ENCODE measurements around the gene LPGAT1. TPM values are rescaled to one million over a fixed set of nuclear protein-coding genes. Genes with fewer than 3 reads are reported as not detected.
"Not testable (repeated sequence)": the region's sequence is repeated elsewhere in the genome, so short reads cannot be mapped to it uniquely, and the experiment has no call there.

Gene LPGAT1, protein sequence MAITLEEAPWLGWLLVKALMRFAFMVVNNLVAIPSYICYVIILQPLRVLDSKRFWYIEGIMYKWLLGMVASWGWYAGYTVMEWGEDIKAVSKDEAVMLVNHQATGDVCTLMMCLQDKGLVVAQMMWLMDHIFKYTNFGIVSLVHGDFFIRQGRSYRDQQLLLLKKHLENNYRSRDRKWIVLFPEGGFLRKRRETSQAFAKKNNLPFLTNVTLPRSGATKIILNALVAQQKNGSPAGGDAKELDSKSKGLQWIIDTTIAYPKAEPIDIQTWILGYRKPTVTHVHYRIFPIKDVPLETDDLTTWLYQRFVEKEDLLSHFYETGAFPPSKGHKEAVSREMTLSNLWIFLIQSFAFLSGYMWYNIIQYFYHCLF
- 31.6 and 37.5 TPM in 2 replicates for total RNA-seq

DNA sequence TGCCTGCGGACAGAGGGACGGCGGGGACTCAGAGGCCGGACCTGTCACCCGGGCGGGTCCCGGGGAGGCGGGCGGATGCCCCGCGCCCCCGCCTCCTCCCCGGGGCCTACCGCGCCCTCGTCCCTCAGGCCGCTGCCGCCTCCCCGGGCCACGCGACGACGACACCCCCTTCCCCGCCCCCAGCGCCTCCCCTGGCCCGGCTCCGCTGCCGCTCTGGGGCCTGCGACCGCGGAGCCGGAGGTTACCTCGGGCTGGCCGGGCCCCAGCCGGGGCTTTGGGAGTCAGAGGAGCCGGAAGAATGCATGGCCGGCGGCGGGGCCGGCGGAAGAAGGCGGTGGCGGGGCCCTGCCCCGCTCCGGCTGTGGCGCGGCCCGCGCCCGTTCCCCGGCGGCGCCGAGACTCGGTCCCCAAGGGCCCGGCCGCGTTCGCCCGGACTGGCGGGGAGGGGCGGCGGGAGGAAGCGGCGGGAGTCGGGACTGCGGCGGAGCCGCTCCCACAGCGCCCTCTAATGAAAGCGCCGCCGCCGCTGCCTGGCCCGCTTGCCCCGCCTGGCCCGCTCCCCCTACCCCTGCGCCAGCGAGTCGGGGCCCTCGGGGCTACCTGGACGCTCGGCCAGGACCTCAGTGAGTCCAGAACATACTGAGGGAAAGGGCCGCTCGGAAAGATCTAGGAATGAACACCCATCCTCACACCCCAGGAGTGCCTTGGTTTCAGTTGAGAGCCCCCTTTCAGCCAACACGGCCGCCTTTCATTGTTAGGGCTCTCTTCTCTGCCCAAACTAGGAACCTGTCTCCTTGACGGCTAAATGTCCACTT, at the start of gene LPGAT1:
TSS of gene LPGAT1 (minus strand) at position 436 of the 815 bp plus-strand sequence. CDS start 1,467 bp downstream, outside the sequence.
- peak; percentile 71 to 80 for DNase-seq (ENCODE audit: low read depth in 2 of 2)

DNA sequence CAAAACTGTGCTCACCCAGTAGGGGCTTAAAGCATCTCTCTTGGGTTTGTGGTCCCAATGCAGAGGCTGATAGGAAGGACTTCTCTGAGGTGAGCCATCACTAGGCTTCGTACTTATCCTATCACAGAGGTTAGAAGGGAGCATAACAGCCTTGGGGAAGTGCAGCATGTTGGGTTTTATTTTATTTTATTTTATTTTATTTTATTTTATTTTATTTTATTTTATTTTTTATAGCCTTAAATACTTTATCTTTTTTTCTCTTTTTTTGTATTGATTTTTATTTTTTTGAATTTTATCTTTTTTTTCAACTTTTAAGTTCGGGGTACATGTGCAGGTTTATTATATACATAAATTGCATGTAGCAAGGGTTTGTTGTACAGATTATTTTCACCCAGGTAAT, 48.9 kb upstream of the LPGAT1 start:
- no peak for DNase-seq (ENCODE audit: low read depth in 2 of 2)

DNA sequence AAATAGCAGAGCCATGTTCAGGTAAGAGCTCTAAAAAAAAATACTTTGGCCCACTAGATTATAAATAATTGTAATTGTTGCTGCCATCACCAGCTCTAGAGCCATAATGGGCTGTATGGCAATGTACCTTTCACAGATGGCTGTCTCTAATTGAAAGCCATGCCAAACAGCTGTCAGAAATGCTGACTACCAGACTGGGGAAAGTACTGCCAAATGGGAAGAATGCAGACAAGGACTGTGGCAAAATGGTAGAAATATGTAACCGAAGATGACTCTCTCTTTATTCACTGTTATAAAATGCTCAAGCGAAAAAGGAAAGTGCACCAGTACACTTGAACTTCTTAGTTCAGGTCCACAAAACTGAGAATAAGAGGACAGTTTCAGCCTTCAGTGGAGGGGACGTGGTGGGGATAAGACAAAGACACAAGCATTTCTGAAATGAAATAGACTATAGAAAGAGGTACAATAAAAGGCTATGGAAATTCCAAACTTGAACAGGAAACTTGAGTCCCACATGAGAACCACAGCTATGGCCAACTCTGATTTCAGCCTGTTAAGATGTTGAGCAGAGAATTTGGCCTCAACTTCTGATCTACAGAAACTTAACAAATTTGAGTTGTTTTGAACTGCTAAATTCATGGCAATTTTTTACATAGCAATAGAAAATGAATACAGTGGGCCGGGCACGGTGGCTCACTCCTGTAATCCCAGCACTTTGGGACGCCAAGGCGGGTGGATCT, 46.5 kb upstream of the LPGAT1 start:
- DNase-seq (ENCODE audit: low read depth in 2 of 2) = no peak

DNA sequence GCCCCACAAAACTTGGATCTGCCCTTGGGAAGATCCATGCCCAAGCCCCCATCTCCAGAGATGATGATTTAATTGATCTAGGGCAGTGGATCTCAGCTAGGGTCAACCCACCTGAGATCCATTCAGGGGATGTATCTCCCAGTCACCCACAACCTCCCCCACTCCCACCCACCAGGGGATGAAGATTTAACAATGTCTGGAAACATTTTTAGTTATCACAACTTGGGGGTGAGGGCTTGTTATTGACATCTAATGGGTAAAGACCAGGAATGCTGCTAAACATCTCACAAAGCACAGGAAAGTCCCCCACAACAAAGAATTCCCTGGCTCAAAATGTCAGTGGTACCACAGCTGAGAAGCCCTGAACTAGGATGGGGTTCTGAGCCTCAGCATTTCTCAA, 45.0 kb upstream of the LPGAT1 start:
- no peak for DNase-seq (ENCODE audit: low read depth in 2 of 2)

DNA sequence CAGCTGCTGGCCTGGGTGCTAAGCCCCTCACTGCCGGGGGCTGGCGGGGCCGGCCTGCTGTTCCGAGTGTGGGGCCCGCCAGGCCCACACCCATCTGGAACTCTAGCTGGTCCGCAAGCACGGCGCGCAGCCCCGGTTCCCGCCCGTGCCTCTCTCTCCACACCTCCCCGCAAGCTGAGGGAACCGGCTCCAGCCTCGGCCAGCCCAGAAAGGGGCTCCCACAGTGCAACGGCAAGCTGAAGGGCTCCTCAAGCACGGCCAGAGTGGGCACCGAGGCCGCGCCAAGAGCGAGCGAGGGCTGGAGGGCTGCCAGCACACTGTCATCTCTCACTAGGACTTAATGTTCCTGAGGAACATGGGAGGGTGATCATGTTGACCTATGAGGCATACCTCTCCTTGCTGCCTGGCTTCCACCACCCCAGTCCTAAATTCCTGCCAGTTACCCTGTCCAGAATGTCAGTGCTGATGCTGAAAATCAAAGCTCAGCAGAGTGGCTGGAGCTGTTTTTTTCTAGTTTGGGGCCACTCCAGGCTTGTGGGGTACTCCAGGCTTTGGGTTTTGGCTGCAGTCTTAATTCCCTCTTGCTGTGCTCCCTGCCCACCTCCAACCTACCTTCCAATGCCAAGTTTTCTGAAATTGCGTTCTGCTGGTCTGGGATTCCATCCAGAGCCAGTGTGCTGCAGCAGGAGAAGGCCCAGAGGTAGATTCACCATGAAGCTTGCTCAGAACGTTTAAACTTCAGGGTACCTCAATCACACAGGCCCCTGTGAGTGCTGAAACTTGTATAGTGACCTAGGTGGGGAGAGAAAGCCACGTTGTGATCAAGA, 44.2 kb upstream of the LPGAT1 start:
- no peak for DNase-seq (ENCODE audit: low read depth in 2 of 2)

DNA sequence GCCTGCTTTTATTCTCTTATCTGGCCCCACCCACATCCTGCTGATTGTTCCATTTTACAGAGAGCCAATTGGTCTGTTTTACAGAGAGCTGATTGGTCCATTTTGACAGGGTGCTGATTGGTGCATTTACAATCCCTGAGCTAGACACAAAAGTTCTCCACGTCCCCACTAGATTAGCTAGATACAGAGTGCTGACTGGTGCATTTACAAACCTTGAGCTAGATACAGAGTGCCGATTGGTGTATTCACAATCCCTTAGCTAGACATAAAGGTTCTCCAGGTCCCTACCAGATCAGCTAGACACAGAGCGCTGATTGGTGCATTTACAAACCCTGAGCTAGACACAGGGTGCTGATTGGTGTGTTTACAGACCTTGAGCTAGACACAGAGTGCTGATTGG, 43.2 kb upstream of the LPGAT1 start:
- DNase-seq (ENCODE audit: low read depth in 2 of 2) = not testable (repeated sequence)

DNA sequence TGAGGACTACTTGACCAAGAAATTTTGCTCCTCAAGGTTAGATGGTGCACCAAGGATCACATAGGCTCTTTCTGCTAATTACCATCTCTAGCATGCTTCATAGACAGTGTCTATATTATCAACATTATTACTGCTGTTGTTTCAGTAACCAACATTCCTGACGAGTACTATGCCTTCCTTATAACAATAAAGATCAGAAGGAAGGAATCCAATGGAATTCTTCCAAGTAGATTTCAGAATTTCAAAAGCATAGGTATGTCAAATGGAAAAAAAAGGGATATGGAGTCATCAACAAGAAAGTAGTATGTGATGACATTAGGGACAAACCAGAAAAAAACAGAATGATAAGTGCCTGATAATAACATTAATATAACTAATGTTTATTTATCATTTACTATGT, 39.6 kb upstream of the LPGAT1 start:
- peak in 1 of 2 donors; percentile 2 for DNase-seq (ENCODE audit: low read depth in 2 of 2)

DNA sequence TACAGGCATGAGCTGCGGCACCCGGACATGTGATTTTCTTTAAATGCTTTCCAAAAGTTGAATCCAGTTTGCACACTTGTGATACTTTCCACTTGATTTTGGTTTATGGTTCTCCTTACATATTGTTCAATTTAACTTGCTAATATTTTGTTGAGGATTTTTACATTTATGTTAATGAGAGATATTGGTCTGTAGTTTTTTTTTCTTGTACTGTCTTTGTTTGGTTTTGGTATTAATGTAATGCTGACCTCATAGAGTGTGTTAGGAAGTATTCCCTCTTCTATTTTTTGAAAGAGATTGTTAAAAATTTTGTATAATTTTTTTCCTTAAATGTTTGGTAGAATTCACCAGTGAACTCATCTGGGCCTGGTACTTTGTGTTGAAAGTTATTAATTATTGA, 34.6 kb upstream of the LPGAT1 start:
- DNase-seq (ENCODE audit: low read depth in 2 of 2) = no peak

DNA sequence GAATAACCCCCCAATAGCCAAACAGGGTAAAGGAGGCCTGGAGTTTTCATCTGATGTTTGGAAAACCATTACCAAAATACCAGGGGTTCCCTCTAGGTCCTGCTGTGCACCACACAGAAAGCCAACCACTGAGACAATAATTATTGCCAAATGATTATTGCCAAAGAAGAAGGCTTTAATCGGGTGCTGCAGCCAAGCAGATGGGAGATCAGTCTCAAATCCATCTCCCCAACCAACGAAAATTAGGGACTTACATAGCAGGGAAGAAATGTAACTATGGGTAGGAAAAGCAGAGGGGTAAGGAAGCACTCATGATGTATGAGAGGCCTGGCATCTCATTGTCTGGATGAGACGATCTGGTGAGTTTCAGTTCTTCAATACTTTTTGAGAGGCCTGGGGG, 28.8 kb upstream of the LPGAT1 start:
- DNase-seq (ENCODE audit: low read depth in 2 of 2) = no peak

DNA sequence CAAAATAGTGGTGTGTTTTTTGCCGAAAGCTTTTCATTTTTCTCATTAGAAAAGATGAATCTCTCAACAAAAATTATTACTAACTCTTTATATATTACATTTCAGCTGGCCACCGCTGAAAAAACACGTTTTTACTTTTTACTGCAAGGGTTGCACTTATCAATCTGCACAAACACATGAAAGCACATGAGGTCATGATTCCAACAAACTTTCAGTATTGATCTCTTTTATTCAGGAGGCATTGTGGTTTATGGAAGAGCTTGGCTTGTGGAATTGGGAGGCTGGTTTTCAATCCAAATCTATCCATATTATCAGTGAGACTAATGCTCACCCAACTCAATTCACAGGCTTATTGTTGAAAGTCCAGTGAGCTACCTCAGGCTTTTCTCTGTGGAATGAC, 20.6 kb upstream of the LPGAT1 start:
- no peak for DNase-seq (ENCODE audit: low read depth in 2 of 2)

DNA sequence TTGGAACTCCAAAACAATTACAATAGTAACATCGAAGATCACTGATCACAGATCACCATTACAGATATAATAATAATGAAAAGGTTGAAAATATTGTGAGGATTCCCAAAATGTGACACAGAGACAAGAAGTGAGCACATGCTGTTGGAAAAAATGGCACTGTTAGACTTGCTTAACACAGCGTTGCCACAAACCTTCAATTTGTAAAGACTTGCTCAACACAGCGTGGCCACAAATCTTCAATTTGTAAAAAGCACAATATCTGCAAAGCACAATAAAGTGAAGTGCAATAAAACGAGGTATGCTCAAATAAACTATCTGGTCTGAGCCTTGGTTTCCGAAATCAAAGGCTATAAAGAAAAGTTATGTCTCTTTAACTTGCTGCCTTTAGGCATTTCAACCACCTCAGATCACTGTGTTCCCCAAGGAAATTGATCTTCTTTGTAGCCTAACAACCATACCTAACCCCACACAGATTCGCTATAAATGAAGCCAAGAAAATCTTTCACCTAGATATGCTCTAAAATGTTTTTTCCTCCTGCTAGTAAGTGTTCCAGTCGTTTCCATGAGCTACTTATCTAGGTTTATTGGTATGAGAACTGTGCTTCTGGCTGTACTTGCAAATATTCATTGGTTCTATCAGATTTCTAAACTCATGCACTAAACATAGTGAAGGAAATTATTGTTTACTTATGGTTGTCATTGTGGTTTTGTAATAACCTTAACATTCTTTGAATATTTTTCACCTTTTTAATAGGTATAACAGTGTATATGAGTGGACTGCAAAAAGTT, 13.1 kb upstream of the LPGAT1 start:
- DNase-seq (ENCODE audit: low read depth in 2 of 2) = no peak

DNA sequence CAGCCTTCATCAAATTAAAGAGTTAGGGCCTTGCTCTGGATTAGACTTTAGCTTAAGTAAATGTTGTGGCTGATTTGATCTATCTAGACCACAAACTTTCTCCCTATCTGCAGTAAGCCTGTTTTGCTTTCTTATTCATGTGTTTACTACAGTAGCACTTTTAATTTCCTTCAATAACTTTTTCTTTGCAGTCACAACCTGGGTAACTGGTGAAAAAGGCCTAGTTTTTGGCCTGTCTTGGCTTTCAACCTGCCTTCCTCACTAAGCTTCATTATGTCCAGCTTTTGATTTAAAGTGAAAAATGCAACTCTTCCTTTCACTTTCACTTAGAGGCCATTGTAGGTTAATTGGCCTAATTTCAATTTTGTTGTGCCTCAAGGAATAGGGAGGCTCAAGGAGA, 12.5 kb upstream of the LPGAT1 start:
- peak; percentile 3 to 4 for DNase-seq (ENCODE audit: low read depth in 2 of 2)

DNA sequence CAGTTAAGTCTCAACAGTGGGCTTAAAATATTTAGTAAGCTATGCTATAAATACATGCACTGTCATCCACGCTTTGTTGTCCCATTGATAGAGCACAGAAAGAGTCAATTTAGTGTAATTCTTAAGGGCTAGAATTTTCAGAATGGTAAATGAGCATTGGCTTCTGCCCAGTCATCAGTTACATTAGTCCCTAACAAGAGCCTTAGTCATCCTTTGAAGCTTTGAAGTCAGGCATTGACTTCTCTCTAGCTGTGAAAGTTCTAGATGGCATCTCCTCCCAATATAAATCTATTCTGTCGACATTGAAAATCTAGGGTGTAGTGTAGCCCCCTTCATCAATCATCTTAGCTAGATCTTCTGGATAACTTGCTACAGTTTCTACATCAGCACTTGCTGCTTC, 12.0 kb upstream of the LPGAT1 start:
- no peak for DNase-seq (ENCODE audit: low read depth in 2 of 2)

DNA sequence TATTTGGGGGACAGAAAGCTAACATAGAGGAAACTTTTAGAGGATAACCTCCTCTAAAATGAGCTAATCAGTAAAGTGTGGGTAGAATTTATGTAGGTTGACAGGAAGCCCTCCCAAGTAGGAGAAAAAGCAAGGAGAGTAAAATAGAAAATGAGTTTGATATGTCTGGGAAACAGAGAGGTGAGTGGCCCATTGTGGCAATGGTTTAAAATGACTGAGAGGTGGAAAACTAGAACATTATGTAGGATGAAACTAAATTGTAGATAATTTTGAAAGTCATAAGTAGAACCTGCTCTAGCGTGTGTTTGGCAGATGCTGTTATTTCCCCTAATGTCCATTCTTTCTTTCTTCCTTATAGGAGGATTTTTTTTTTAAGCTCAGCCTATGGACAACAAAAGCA, 8.5 kb upstream of the LPGAT1 start:
- no peak for DNase-seq (ENCODE audit: low read depth in 2 of 2)

DNA sequence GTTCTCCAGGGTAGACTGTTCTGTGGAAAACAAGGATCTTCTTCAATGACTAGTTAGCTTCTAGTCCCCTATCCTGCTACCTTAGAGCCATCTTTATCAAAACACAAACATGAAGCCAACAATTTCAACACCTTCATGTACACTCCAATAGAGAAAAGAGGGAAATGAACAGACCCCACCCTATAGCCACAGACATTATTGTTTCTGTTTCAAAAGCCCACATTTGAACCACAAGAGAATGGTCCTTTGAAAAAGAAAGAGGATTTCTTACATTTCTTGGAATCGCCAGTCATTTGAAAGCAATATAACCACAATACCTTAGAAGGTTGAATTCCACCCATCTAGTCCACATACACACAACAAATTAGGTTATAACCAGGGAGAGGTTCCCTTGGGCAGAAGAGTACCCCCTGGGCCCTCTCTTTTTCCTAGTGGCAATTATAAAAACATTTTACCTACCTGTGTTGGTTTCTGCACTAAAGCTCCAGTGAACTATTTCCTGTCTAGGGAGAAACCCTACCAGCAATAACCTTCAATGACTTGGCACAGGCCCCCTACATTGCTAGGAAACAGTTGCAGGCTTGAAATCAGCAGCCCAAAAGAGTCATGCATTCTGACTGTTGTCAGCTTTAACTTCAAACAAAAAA, 2.7 kb upstream of the LPGAT1 start:
- DNase-seq (ENCODE audit: low read depth in 2 of 2) = no peak

DNA sequence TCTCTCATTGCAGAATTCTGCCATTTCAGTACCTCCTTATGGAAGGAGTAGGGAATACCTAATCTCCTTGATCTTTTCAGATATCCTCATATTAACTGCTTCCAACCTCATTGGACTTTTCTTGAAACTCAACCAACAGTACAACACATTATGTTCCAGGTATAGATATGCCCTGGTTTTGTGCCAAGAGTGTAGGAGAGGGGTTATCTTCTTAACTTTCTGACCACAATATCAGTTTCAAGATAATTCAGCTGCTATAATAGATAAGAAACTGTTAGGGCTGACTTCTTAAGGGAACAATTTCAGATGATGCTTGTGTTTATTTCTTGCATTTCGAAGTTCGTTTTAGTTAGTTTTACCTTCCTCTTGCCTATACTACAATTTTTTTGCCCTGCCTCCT, 2.1 kb upstream of the LPGAT1 start:
- no peak for DNase-seq (ENCODE audit: low read depth in 2 of 2)

DNA sequence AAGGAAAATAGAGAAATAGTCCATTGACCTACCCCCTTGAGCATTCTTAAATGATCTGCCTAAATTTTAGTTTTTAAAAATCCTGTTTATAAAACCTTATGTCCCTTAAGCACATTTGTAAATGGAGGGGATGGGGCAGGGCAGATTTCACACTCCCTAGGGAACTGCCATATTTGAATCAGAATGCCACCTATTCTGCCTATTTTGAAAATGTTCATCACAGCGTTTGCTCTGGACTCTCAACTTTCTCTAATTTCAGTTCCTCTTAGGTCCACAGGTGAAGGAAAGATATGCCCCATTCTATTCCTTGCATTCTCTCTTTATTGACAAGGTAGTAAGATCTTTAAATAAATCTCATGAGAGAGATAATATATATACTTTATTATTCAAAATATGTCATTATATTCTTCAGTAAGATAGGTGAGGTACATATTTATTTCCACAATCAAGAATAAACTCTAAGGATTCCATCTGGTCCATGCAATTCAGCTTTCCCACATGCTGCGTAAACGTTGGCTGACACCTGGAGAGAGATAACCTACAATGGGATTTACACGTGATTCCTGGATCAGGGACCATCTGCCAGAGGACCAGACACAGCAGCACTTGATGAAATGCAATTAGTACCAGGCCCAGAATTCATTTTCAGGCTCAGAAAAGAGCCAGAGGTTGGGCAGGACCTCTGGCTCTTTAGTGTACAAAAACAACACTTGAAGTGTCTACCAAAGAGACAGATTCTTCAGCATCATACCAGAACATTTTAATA, 1.2 kb upstream of the LPGAT1 start:
- DNase-seq (ENCODE audit: low read depth in 2 of 2) = no peak

DNA sequence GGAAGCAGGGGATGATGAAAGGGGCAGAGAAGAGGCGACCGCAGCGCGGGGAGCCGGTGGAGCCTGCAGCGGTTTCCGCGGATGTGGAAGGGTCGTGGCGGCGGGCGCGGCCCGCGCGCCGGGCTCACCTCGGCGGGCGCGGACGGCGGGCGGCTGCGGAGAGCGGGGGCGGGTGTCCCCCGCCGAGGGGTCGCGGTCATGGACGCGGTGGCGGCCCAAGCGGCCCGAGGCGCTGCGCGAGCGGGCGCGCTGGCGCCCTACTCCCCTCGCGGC, 572 bp downstream of the LPGAT1 start:
- no peak for DNase-seq (ENCODE audit: low read depth in 2 of 2)

DNA sequence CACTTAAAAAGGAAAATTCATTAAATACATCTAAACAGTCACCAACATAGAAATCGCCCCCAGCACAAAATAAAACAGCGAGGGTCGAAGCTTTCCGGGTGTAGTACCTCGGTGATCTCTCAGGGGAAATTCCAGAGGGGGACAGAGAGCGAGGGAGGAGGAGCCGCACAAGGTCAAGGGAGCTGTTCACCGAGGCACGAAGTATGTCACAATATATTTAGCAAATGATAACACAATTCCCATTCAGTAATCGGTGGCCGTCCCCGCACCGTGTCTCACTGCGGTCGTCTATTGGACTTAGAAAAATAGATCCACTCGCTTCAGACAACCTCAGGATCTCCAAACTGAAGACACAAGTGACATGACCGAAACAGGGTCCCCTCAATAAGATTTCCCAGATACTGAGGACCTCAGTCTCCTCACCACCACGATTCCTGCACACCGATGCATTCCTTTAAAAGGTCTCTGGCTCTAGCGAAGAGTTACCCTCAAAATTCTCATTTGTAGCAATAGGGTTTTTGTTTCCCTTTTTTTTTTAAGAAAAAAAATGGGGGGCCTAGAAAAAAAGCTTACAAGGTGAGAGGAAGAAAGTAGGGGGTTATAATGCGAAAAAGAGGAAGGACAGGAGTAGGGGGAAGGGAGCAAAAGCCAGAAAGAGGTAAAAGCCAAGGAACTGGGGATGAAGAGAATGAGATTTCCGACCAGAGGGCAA, 1.1 kb downstream of the LPGAT1 start:
- peak; percentile 9 to 15 for DNase-seq (ENCODE audit: low read depth in 2 of 2)
